K562 (cell line): ENCODE results near the gene OR6K3. TPM values are rescaled to one million over a fixed set of nuclear protein-coding genes. Genes with fewer than 3 reads are reported as not detected.

Experiments
- FOXA1 ChIP-seq: fragments of 450-650 bp; IDR thresholded peaks from 2 replicates; pipeline ENCODE4 v1.6.1; 2016; ENCODE audit warnings: mild to moderate bottlenecking, borderline replicate concordance
- FOXM1 ChIP-seq, 2 experiments: fragments of 450-650 bp in 1 of 2; sonication (generic) in 1 of 2; formaldehyde crosslinking in 1 of 2; IDR thresholded peaks; 2 replicates each; pipeline versions ENCODE4 v1.6.1 to v1.9.0; 2017 to 2022; ENCODE audit warnings: low read depth in 2 of 2, mild to moderate bottlenecking in 2 of 2, missing genetic modification reagents in 1 of 2, moderate library complexity in 1 of 2
- POLR3G ChIP-seq: IDR thresholded peaks from 2 replicates; pipeline ENCODE4 v1.6.1; 2011; ENCODE audit not compliant: insufficient read length, insufficient replicate concordance; ENCODE audit errors: extremely low read depth
- ZNF592 ChIP-seq: fragments of 450-650 bp; IDR thresholded peaks from 2 replicates; pipeline ENCODE4 v1.6.1; 2017; ENCODE audit warnings: antibody characterized with exemption, mild to moderate bottlenecking
- ZNF639 ChIP-seq, 2 experiments: fragments of 200-800 bp in 1 of 2; sonication (Bioruptor generic) in 1 of 2; sonication (generic) in 1 of 2; formaldehyde crosslinking in 1 of 2; IDR thresholded peaks in 1 of 2; conservative IDR thresholded peaks in 1 of 2; 2 replicates each; pipeline versions ENCODE4 v1.5.0 to v1.6.1; 2016 to 2020; ENCODE audit warnings: missing compliant biosample characterization in 1 of 2, missing genetic modification characterization in 1 of 2, missing genetic modification reagents in 1 of 2
- polyA plus RNA-seq, 8 experiments: library from polyadenylated mRNA; depleted of rRNA in 4 of 8; stranded (reverse) in 5 of 8; unstranded in 3 of 8; fragments of >200 nt; fragmentation: Nextera tagmentation in 2 of 8; fragmentation: Illumina TruSeq in 1 of 8; extraction: Ambion mirVana in 2 of 8; extraction: Trizol in 1 of 8; gene quantifications; 2 replicates each; pipeline versions ENCODE4 v1.2.1 to v1.2.3, GENCODE V29; 2011 to 2014; ENCODE audit warnings: inconsistent platforms in 1 of 8, missing spikeins in 1 of 8
- total RNA-seq, 7 experiments: library from RNA; depleted of rRNA in 6 of 7; stranded (reverse); fragments of >200 nt in 6 of 7; fragmentation: Illumina TruSeq in 2 of 7; extraction: Trizol in 2 of 7; gene quantifications; 2 replicates each; pipeline versions ENCODE4 v1.2.1 to v1.2.3, GENCODE V29; 2011 to 2021; ENCODE audit warnings: low replicate concordance in 1 of 7
- TF ChIP-seq, protein P1 (sequence below), 2 experiments: fragments of 450-650 bp; formaldehyde crosslinking in 1 of 2; IDR thresholded peaks; 2 replicates each; pipeline versions ENCODE4 v1.4.0 to v1.6.1; 2014 to 2020; ENCODE audit warnings: mild to moderate bottlenecking in 2 of 2, borderline replicate concordance in 1 of 2, low read depth in 1 of 2
- TF ChIP-seq, protein P2 (sequence below): sonication (generic); IDR thresholded peaks from 2 replicates; pipeline ENCODE4 v1.6.1; 2016

Gene OR6K3
- total and polyA plus RNA-seq, 9 of the 15 experiments (the other 6 are each of a cell fraction or from before 2014, with no cell fraction given): not detected

DNA sequence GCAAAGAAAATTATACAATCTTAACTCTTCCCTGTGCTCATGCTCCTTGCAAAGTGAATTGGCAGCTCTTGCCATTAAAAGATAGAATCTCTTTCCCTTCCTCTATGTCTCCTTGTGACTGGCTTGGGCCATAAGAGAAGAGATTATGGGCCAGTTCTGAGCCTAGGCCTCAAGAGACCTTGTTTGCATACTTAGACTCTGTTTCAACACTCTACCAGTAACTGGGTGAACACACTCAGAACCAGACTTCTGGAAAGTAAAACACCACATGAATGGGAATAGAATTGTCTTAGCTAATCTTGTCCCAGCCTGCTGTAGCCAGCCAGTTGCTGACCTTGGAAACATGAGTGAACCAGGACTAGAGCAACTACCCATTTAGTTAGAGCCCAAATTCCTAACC, 15.3 kb upstream of the OR6K3 start (continued):
- TF ChIP-seq, protein P1, sequence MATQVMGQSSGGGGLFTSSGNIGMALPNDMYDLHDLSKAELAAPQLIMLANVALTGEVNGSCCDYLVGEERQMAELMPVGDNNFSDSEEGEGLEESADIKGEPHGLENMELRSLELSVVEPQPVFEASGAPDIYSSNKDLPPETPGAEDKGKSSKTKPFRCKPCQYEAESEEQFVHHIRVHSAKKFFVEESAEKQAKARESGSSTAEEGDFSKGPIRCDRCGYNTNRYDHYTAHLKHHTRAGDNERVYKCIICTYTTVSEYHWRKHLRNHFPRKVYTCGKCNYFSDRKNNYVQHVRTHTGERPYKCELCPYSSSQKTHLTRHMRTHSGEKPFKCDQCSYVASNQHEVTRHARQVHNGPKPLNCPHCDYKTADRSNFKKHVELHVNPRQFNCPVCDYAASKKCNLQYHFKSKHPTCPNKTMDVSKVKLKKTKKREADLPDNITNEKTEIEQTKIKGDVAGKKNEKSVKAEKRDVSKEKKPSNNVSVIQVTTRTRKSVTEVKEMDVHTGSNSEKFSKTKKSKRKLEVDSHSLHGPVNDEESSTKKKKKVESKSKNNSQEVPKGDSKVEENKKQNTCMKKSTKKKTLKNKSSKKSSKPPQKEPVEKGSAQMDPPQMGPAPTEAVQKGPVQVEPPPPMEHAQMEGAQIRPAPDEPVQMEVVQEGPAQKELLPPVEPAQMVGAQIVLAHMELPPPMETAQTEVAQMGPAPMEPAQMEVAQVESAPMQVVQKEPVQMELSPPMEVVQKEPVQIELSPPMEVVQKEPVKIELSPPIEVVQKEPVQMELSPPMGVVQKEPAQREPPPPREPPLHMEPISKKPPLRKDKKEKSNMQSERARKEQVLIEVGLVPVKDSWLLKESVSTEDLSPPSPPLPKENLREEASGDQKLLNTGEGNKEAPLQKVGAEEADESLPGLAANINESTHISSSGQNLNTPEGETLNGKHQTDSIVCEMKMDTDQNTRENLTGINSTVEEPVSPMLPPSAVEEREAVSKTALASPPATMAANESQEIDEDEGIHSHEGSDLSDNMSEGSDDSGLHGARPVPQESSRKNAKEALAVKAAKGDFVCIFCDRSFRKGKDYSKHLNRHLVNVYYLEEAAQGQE (IDR thresholded peaks at IDR 0.05; ENCODE audit: borderline replicate concordance): no peak
- TF ChIP-seq, protein P1 (CRISPR knock-in tag; IDR thresholded peaks at IDR 0.05; ENCODE audit: low read depth): no peak
- TF ChIP-seq POLR3G (no peak), FOXM1 (IDR thresholded peaks at IDR 0.05; ENCODE audit: low read depth) (no peak), FOXM1 (CRISPR knock-in tag; IDR thresholded peaks at IDR 0.05; ENCODE audit: low read depth) (no peak), FOXA1 (no peak), ZNF639 (CRISPR knock-in tag; conservative IDR thresholded peaks at IDR 0.05 in 1 of 2, IDR thresholded peaks at IDR 0.05 in 1 of 2) (0 out of 4 replicates have a peak, but pooled peaks of 1 of the 2 experiments have one; percentile 27), ZNF592 (0 out of 2 replicates have a peak, but pooled peaks have one; percentile 36)
- TF ChIP-seq, protein P2, sequence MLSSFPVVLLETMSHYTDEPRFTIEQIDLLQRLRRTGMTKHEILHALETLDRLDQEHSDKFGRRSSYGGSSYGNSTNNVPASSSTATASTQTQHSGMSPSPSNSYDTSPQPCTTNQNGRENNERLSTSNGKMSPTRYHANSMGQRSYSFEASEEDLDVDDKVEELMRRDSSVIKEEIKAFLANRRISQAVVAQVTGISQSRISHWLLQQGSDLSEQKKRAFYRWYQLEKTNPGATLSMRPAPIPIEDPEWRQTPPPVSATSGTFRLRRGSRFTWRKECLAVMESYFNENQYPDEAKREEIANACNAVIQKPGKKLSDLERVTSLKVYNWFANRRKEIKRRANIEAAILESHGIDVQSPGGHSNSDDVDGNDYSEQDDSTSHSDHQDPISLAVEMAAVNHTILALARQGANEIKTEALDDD: peak; percentile 41
